ENCODE results near the gene CLDN9. TPM values are rescaled to one million over a fixed set of nuclear protein-coding genes. Genes with fewer than 3 reads are reported as not detected.
A peak's percentile ranks its signal among the peaks of the same experiment; 100 is the strongest.

The CLDN9 gene
- total RNA-seq, 1 experiment from 2014 or later, result not detected

- DNase-seq (ENCODE audit: low read depth, low spot score), result no peak
- in situ Hi-C loops (cut with HindIII; ENCODE audit: low pct_unique_long_range_greater_than_20kb, low sequenced_read_pairs), result no loop called here
Observed at GRCh38 chr16:3057181-3058138, 44.7 kb downstream of the CLDN9 start.

- in situ Hi-C loops (cut with HindIII; ENCODE audit: low pct_unique_long_range_greater_than_20kb, low sequenced_read_pairs), result no loop called here
- DNase-seq (ENCODE audit: low read depth, low spot score), result peak; percentile 20
Observed at GRCh38 chr16:3058139-3059030, 45.7 kb downstream of the CLDN9 start.

- DNase-seq (ENCODE audit: low read depth, low spot score), result peak; percentile 73
- in situ Hi-C loops (cut with HindIII; ENCODE audit: low pct_unique_long_range_greater_than_20kb, low sequenced_read_pairs), result no loop called here
Observed at GRCh38 chr16:3059041-3059722, 46.5 kb downstream of the CLDN9 start.

- in situ Hi-C loops (cut with HindIII; ENCODE audit: low pct_unique_long_range_greater_than_20kb, low sequenced_read_pairs), result no loop called here
- no peak for DNase-seq (ENCODE audit: low read depth, low spot score)
Observed at GRCh38 chr16:3059723-3060242, 47.1 kb downstream of the CLDN9 start.

- in situ Hi-C loops (cut with HindIII; ENCODE audit: low pct_unique_long_range_greater_than_20kb, low sequenced_read_pairs), result no loop called here
- DNase-seq (ENCODE audit: low read depth, low spot score), result no peak
Observed at GRCh38 chr16:3060339-3061127, 47.8 kb downstream of the CLDN9 start.

- in situ Hi-C loops (cut with HindIII; ENCODE audit: low pct_unique_long_range_greater_than_20kb, low sequenced_read_pairs), result no loop called here
Observed at GRCh38 chr16:3062553-3062952, 49.8 kb downstream of the CLDN9 start.

GRCh38 chr16:3063625-3064386 is 51.1 kb downstream of the CLDN9 start:
- in situ Hi-C loops (cut with HindIII; ENCODE audit: low pct_unique_long_range_greater_than_20kb, low sequenced_read_pairs), result no loop called here
- DNase-seq (ENCODE audit: low read depth, low spot score), result no peak

More at GRCh38 chr16:3062553-3062952, 49.8 kb downstream of the CLDN9 start:
- no peak for DNase-seq (ENCODE audit: low read depth, low spot score)

Small RNA genes within 50 kb of the gene (small RNA-seq; reads per million reads assigned to genes)
- gene LINC00514, result 0 reads per million in 2 experiments

Other genes starting within 250 kb of the CLDN9 start
- gene ELOB, start 235.6 kb upstream of the CLDN9 start, total RNA-seq (2014; rRNA removed; shearing (Covaris generic)), result 113 and 114 TPM in 2 replicates
- gene PRSS33, start 225.4 kb upstream of the CLDN9 start, total RNA-seq (2014; rRNA removed; shearing (Covaris generic)), result 0.24 and 1.0 TPM in 2 replicates
- gene PRSS41, start 214.5 kb upstream of the CLDN9 start, total RNA-seq (2014; rRNA removed; shearing (Covaris generic)), result not detected in 2 replicates
- not detected in 2 replicates for gene PRSS21, start 195.7 kb upstream of the CLDN9 start, total RNA-seq (2014; rRNA removed; shearing (Covaris generic))
- not detected in 2 replicates for gene ZG16B, start 182.6 kb upstream of the CLDN9 start, total RNA-seq (2014; rRNA removed; shearing (Covaris generic))
- gene PRSS22, start 154.8 kb upstream of the CLDN9 start, total RNA-seq (2014; rRNA removed; shearing (Covaris generic)), result not detected in 2 replicates
- gene FLYWCH2, start 129.7 kb upstream of the CLDN9 start, total RNA-seq (2014; rRNA removed; shearing (Covaris generic)), result 30.3 and 31.8 TPM in 2 replicates
- 19.3 and 25.8 TPM in 2 replicates for gene FLYWCH1, start 101.0 kb upstream of the CLDN9 start, total RNA-seq (2014; rRNA removed; shearing (Covaris generic))
- gene KREMEN2, start 48.6 kb upstream of the CLDN9 start, total RNA-seq (2014; rRNA removed; shearing (Covaris generic)), result 3.7 and 4.5 TPM in 2 replicates
- 24.5 and 30.3 TPM in 2 replicates for gene PAQR4, start 43.6 kb upstream of the CLDN9 start, total RNA-seq (2014; rRNA removed; shearing (Covaris generic))
- gene PKMYT1, start 32.5 kb upstream of the CLDN9 start, total RNA-seq (2014; rRNA removed; shearing (Covaris generic)), result 12.5 and 13.8 TPM in 2 replicates
- not detected in 2 replicates for gene CLDN6, start 5.3 kb downstream of the CLDN9 start, total RNA-seq (2014; rRNA removed; shearing (Covaris generic))
- gene TNFRSF12A, start 7.4 kb downstream of the CLDN9 start, total RNA-seq (2014; rRNA removed; shearing (Covaris generic)), result 34.3 and 41.2 TPM in 2 replicates
- gene HCFC1R1, start 11.0 kb downstream of the CLDN9 start, total RNA-seq (2014; rRNA removed; shearing (Covaris generic)), result 11.0 and 12.3 TPM in 2 replicates
- 15.4 and 24.3 TPM in 2 replicates for gene THOC6, start 11.1 kb downstream of the CLDN9 start, total RNA-seq (2014; rRNA removed; shearing (Covaris generic))
- 0.24 and 0.29 TPM in 2 replicates for gene BICDL2, start 24.0 kb downstream of the CLDN9 start, total RNA-seq (2014; rRNA removed; shearing (Covaris generic))
- gene MMP25, start 33.6 kb downstream of the CLDN9 start, total RNA-seq (2014; rRNA removed; shearing (Covaris generic)), result 0.03 TPM in 1 of 2 replicates, not detected in the other
- gene IL32, start 52.7 kb downstream of the CLDN9 start, total RNA-seq (2014; rRNA removed; shearing (Covaris generic)), result not detected in 2 replicates
- 0.13 TPM in 1 of 2 replicates, not detected in the other for gene ZSCAN10, start 86.4 kb downstream of the CLDN9 start, total RNA-seq (2014; rRNA removed; shearing (Covaris generic))
- gene ZNF205, start 99.7 kb downstream of the CLDN9 start, total RNA-seq (2014; rRNA removed; shearing (Covaris generic)), result 13.6 and 14.3 TPM in 2 replicates
- gene ZNF213, start 122.1 kb downstream of the CLDN9 start, total RNA-seq (2014; rRNA removed; shearing (Covaris generic)), result 0.85 and 1.8 TPM in 2 replicates
- gene OR1F1, start 175.3 kb downstream of the CLDN9 start, total RNA-seq (2014; rRNA removed; shearing (Covaris generic)), result 0.21 TPM in 1 of 2 replicates, not detected in the other
- 9.4 and 11.5 TPM in 2 replicates for gene ZNF200, start 222.2 kb downstream of the CLDN9 start, total RNA-seq (2014; rRNA removed; shearing (Covaris generic))
- gene MEFV, start 243.7 kb downstream of the CLDN9 start, total RNA-seq (2014; rRNA removed; shearing (Covaris generic)), result not detected in 2 replicates

Data from SK-MEL-5 (cell line).